ENCODE measurements around the gene USP25.

The USP25 gene

DNA sequence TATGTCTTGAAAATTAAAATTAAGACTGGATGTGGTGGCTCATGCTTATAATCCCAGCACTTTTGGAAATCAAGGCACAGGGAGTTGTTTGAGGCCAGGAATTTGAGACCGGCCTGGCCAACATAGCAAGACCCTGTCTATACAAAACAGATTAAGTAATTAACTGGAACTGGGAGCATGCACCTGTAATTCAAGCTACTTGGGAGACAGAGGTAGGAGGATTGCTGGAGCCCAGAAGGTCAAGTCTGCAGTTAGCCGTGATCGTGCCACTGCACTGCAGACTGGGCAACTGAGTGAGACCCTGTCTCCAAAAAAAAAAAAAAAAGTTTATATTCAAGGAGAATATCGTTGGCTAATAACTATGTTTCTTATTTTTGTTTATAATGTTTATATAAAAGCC lies 139.2 kb downstream of the USP25 start:
- DNase-seq (ENCODE audit: low spot score) = no peak

GRCh38 chr21:15870819-15871218 lies 141.0 kb downstream of the USP25 start:
- DNase-seq (ENCODE audit: low spot score) = no peak

- no peak for DNase-seq (ENCODE audit: low spot score)
Measured at GRCh38 chr21:15872236-15872635, 142.5 kb downstream of the USP25 start.

GRCh38 chr21:15874615-15875014 lies 144.8 kb downstream of the USP25 start:
- no peak for DNase-seq (ENCODE audit: low spot score)

DNA sequence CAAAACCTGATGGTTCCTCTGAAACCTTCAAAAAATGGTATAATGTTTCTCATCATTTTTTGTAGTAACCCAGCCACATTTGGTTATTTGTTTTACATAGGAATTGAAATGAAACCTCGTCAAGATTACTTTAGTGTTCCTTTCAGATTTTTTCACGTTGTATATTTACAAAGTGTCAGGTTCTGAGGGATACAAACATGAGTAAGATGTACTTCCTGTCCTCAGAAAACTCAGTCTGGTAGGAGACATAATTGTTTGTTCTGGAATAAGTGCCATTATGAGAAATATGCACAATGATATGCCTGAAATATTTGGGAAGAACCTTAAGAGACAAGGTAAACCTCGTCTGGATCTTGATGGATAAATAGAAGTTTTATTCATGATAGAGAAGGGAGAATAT lies 145.5 kb downstream of the USP25 start:
- no peak for DNase-seq (ENCODE audit: low spot score)

GRCh38 chr21:15893902-15894301 lies 164.1 kb downstream of the USP25 start:
- DNase-seq (ENCODE audit: low spot score) = no peak

GRCh38 chr21:15894596-15894995 lies 164.8 kb downstream of the USP25 start:
- peak; percentile 65 for DNase-seq (ENCODE audit: low spot score)

DNA sequence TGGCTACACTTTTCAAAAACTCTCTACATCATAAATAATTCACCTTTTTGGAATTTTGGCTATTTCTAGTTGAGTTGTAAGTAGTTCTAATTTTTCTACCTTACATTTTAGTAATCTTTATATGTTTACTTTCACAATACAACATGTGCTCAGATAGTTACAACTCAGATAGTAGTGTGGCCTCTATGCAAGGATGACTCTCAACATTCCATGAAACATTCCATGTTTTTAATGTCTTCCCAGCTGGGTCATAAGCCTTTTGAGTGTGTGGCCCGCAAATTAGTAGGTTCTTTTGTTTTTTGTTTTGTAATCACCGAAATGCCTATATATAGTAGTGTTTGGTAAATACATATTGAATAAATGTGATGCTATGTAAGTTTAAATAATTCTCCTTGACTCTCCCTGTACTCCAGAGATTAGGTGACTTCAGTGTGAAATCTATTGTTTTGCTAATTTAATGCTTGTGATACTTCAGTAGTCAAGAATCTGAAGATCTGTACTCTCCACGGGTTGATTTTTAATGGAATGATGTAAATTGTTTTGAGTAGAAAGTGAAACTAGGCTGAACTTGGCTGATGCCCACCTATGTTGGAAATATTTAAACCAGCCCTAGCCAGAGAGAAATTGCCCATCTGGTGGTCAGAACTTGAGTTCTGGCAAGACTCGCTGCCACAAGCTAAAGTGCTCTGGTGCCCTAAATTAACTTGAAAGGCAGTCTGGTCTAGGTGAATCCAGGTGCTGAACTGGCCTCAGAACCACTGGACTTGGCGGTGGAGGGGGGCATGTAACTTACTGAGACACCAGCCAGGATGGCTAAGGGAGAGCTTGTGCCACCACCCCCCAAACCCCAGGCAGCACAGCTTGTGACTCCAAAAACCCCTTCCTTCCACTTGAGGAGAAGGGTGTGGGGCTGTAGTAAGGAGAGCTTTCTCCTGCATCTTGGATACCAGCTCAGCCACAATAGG lies 165.6 kb downstream of the USP25 start:
- DNase-seq (ENCODE audit: low spot score) = no peak

GRCh38 chr21:15896501-15896900 lies 166.7 kb downstream of the USP25 start:
- no peak for DNase-seq (ENCODE audit: low spot score)

DNA sequence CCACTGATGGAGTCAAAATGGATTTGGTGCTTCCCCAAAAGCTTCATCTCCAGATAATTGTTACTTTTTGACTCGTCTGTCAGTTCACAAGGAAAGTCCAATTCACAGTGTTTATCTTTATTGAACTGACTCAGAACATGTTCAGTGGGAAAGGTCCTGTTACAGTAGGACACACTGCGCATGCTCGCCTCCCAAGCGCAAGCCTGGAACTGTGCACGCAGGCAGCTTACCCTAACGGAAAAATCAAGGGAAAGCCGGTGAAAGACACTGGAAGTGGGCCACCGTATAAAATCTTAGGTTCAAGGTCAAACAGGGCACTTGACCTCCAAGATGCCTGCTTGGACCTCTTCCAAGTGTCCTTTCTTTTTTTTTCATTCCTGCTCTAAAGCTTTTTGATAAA lies 174.6 kb downstream of the USP25 start:
- no peak for DNase-seq (ENCODE audit: low spot score)

GRCh38 chr21:15908187-15908586 lies 178.4 kb downstream of the USP25 start:
- DNase-seq (ENCODE audit: low spot score) = no peak

- DNase-seq (ENCODE audit: low spot score) = no peak
Measured at GRCh38 chr21:15928196-15928595, 198.4 kb downstream of the USP25 start.

- DNase-seq (ENCODE audit: low spot score) = no peak
Measured at GRCh38 chr21:15928686-15929425, 199.1 kb downstream of the USP25 start.

DNA sequence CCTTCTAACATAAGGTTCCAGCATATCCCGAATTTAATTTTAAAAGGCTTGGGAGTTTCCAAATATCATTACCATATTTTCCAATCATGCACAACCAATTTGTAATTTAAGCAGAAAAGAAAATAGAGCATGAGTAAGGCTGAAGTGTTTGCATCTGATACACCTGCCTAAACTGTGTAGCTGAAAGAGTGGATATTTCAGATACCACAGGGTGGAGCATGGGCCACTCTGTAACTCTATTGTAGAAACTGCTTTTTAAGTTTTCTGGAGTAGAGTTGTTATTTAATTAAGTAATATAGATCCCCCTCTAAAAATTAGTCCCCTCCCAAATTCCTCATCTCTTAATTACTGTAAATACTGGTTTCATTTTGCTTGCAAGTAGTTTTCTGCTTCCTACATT lies 199.8 kb downstream of the USP25 start:
- DNase-seq (ENCODE audit: low spot score) = no peak
